ENCODE measurements around the gene FOLR3.
"Not testable (repeated sequence)": the region's sequence is repeated elsewhere in the genome, so short reads cannot be mapped to it uniquely, and the experiment has no call there.

The FOLR3 gene

GRCh38 chr11:72146625-72147024 lies 11.1 kb downstream of the FOLR3 start:
- no peak for ATAC-seq
- no peak for TF ChIP-seq CSRNP3 (CRISPR knock-in tag; IDR thresholded peaks at IDR 0.05)
- no peak for TF ChIP-seq ZFP3 (CRISPR knock-in tag; IDR thresholded peaks at IDR 0.05)
- no peak for TF ChIP-seq CREB5 (CRISPR knock-in tag; IDR thresholded peaks at IDR 0.05; ENCODE audit: low read depth)
- TF ChIP-seq TCF4 (CRISPR knock-in tag; IDR thresholded peaks at IDR 0.05; ENCODE audit: borderline replicate concordance) = no peak
- TF ChIP-seq CSDC2 (CRISPR knock-in tag; IDR thresholded peaks at IDR 0.05) = no peak
- TF ChIP-seq TOX (CRISPR knock-in tag; IDR thresholded peaks at IDR 0.05; ENCODE audit: borderline replicate concordance) = no peak
- TF ChIP-seq GLIS3 (CRISPR knock-in tag; IDR thresholded peaks at IDR 0.05) = no peak
- TF ChIP-seq RARB (CRISPR knock-in tag; IDR thresholded peaks at IDR 0.05) = no peak
- no peak for TF ChIP-seq ESRRG (CRISPR knock-in tag; IDR thresholded peaks at IDR 0.05)
- TF ChIP-seq ZNF565 (CRISPR knock-in tag; conservative IDR thresholded peaks at IDR 0.05; ENCODE audit: low read depth) = no peak
- TF ChIP-seq ZC3H10 (CRISPR knock-in tag; IDR thresholded peaks at IDR 0.05) = no peak
- no peak for TF ChIP-seq PATZ1 (CRISPR knock-in tag; IDR thresholded peaks at IDR 0.05; ENCODE audit: borderline replicate concordance)
- TF ChIP-seq ZNF70 (CRISPR knock-in tag; IDR thresholded peaks at IDR 0.05) = no peak

GRCh38 chr11:72150882-72151281 lies 15.4 kb downstream of the FOLR3 start:
- ATAC-seq = no peak

GRCh38 chr11:72153874-72154273 lies 18.3 kb downstream of the FOLR3 start:
- not testable (repeated sequence) for ATAC-seq

More at GRCh38 chr11:72150882-72151281, 15.4 kb downstream of the FOLR3 start:
- no peak for TF ChIP-seq ZFP30 (CRISPR knock-in tag; IDR thresholded peaks at IDR 0.05)
- no peak for TF ChIP-seq OSR1 (CRISPR knock-in tag; IDR thresholded peaks at IDR 0.05)
- no peak for TF ChIP-seq BACH2 (CRISPR knock-in tag; IDR thresholded peaks at IDR 0.05; ENCODE audit: borderline replicate concordance)
- TF ChIP-seq POU6F1 (CRISPR knock-in tag; IDR thresholded peaks at IDR 0.05; ENCODE audit: borderline replicate concordance, low read depth) = no peak
- TF ChIP-seq ZC3H10 (CRISPR knock-in tag; IDR thresholded peaks at IDR 0.05) = no peak
- no peak for TF ChIP-seq CREB5 (CRISPR knock-in tag; IDR thresholded peaks at IDR 0.05; ENCODE audit: low read depth)
- TF ChIP-seq ZNF70 (CRISPR knock-in tag; IDR thresholded peaks at IDR 0.05) = no peak
- no peak for TF ChIP-seq TSHZ2 (CRISPR knock-in tag; IDR thresholded peaks at IDR 0.05)
- no peak for TF ChIP-seq TCF4 (CRISPR knock-in tag; IDR thresholded peaks at IDR 0.05; ENCODE audit: borderline replicate concordance)
- TF ChIP-seq ESRRG (CRISPR knock-in tag; IDR thresholded peaks at IDR 0.05) = no peak
